Adrenal gland (tissue), 12 donors: ENCODE results near the gene COMMD1. TPM values are rescaled to one million over a fixed set of nuclear protein-coding genes. Genes with fewer than 3 reads are reported as not detected.

Experiments used
- DNase-seq, 7 donors: peaks; one replicate each; pipeline ENCODE4 v3.0.0-alpha.2; 2019 to 2020
- H3K27ac ChIP-seq, 5 donors: fragments of 200-600 bp; sonication (generic) in 4 of 5; 1 replicate in 3 of 5; 2 replicates in 2 of 5; pipeline versions ENCODE4 v1.5.1 to v1.8.0; 2016 to 2020; ENCODE audit warnings: mild to moderate bottlenecking in 1 of 5
- H3K27me3 ChIP-seq: fragments of 200-600 bp; 2 replicates; pipeline ENCODE4 v1.8.0; 2021
- H3K36me3 ChIP-seq, 2 donors: fragments of 200-600 bp; replicated peaks in 1 of 2; 1 replicate in 1 of 2; 2 replicates in 1 of 2; pipeline versions ENCODE4 v1.5.1 to v1.8.0; 2018 to 2022
- H3K4me1 ChIP-seq, 2 donors: fragments of 200-600 bp; replicated peaks in 1 of 2; 1 replicate in 1 of 2; 2 replicates in 1 of 2; pipeline versions ENCODE4 v1.5.1 to v1.8.0; 2018 to 2021
- H3K4me3 ChIP-seq, 4 donors: fragments of 200-600 bp; sonication (generic) in 3 of 4; one replicate each; pipeline ENCODE4 v1.5.1; 2016 to 2018
- H3K9me3 ChIP-seq, 3 donors: fragments of 200-600 bp; sonication (generic) in 1 of 3; replicated peaks in 1 of 3; 1 replicate in 2 of 3; 2 replicates in 1 of 3; pipeline versions ENCODE4 v1.5.1 to v1.8.0; 2016 to 2021
- CTCF ChIP-seq, 6 experiments: fragments of 450-650 bp in 4 of 6; fragments of 200-600 bp in 2 of 6; sonication (generic) in 1 of 6; IDR thresholded peaks; 1 replicate in 5 of 6; 2 replicates in 1 of 6; pipeline versions ENCODE4 v1.5.1 to v1.8.0; 2016 to 2021; ENCODE audit warnings: antibody characterized with exemption in 6 of 6, mild to moderate bottlenecking in 2 of 6, moderate library complexity in 1 of 6
- POLR2A ChIP-seq, 2 donors: fragments of 450-650 bp; IDR thresholded peaks; one replicate each; pipeline ENCODE4 v1.6.1; 2017; ENCODE audit warnings: antibody characterized with exemption in 2 of 2, mild to moderate bottlenecking in 2 of 2, moderate library complexity in 1 of 2
- WGBS, 4 donors: extraction: QIAGEN DNeasy Blood & Tissue Kit in 2 of 4; methylation state at CpG; one replicate each; pipeline versions ENCODE4 v1.1.5 to v1.1.7; 2013 to 2017; 5-methylcytosine and 5-hydroxymethylcytosine counted together
- intact Hi-C, 2 donors: fragments of 100-400 bp; cut with DNase I; formaldehyde crosslinking; loops; one replicate each; pipeline versions ENCODE4 v1.14.1 to v1.15.0; 2022 to 2023
- polyA plus RNA-seq, 3 donors: library from polyadenylated mRNA; stranded (reverse); fragments of 200-250 nt in 2 of 3; fragments of 350-450 nt in 1 of 3; fragmentation: Illumina TruSeq in 1 of 3; extraction: RNeasy Lipid Tissue Mini Kit (QIAGEN cat#74804) in 1 of 3; gene quantifications; one replicate each; pipeline ENCODE4 v1.2.3, GENCODE V29; 2013 to 2014
- total RNA-seq, 9 donors: library from RNA; depleted of rRNA in 4 of 9; stranded (reverse); fragments of >200 nt in 4 of 9; fragments of 120-200 nt in 1 of 9; fragmentation: NEBNext Ultra II Directional in 1 of 9; extraction: Animal tissue kit (Norgen Biotek cat#: 25700) in 1 of 9; gene quantifications; one replicate each; pipeline versions ENCODE4 v1.1.0 to v1.2.4, GENCODE V29; 2013 to 2023
- donor health status: healthy with polysubstance abuse.
- donor health status: Bipolar disorder and iron deficiency.
- donor health status: DM: yes; HTN: yes; CAD: no.
- donor health status: DM: no; HTN: no; CAD: no.
- donor health status: DM: no; HTN: no; CAD: no.
- donor health status: DM: yes; HTN: yes; CAD: no.

The COMMD1 gene
- total and polyA plus RNA-seq, 12 donors: 35.5 to 89.9 (median 55.4) TPM

DNA sequence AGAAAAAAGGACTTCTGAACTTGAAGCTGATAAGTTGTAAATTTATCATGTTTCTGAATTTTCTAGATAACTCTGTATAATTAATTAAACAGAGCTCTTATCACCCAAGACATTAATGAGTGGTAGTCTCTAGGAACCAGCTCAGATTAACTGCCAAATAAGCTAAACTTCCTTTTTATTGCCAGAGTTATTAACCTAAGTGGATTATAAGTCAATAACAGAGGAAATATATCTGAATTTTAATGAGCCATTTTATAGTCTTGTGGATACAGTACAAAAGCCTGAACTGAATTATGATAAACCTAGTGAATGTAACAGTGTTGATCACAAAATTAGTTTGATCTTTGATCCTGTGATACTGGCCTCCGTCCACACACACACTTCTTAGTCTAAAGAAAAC is 111.5 kb downstream of the COMMD1 start:
- no peak for DNase-seq
- Histone ChIP-seq H3K36me3 (no peaks in the 10 kb centered on the region), H3K27ac (no peak overlapping the region), H3K9me3 (no peaks in the 10 kb centered on the region), H3K27me3 (no peaks in the 10 kb centered on the region), H3K4me1 (peaks cover 5 to 10% of the 10 kb centered on the region in 2 donors), H3K4me3 (no peak overlapping the region)
- TF ChIP-seq CTCF (IDR thresholded peaks at IDR 0.05) (no peak), POLR2A (IDR thresholded peaks at IDR 0.05) (no peak)
- intact Hi-C loops: no loop called here
- 76 to 88% (median 81%) methylated on average over 1 of the region's 1 CpG for WGBS, 4 donors

- 93 to 94% (median 93%) methylated on average over 3 of the region's 3 CpGs for WGBS, 4 donors
- Histone ChIP-seq H3K9me3 (no peaks in the 10 kb centered on the region), H3K4me1 (no peaks in the 10 kb centered on the region), H3K27me3 (no peaks in the 10 kb centered on the region), H3K36me3 (no peaks in the 10 kb centered on the region), H3K27ac (no peak overlapping the region), H3K4me3 (no peak overlapping the region)
- TF ChIP-seq POLR2A (IDR thresholded peaks at IDR 0.05) (no peak), CTCF (IDR thresholded peaks at IDR 0.05) (no peak)
- intact Hi-C loops: no loop called here
- no peak for DNase-seq
Observed at GRCh38 chr2:62029910-62030309, 124.4 kb downstream of the COMMD1 start.

- Histone ChIP-seq H3K27me3 (no peaks in the 10 kb centered on the region), H3K36me3 (no peaks in the 10 kb centered on the region), H3K4me1 (no peaks in the 10 kb centered on the region), H3K9me3 (no peaks in the 10 kb centered on the region), H3K4me3 (no peak overlapping the region), H3K27ac (no peak overlapping the region)
- no peak for DNase-seq
- intact Hi-C loops: no loop called here
- TF ChIP-seq POLR2A (IDR thresholded peaks at IDR 0.05) (no peak), CTCF (IDR thresholded peaks at IDR 0.05) (no peak)
Observed at GRCh38 chr2:62030902-62031301, 125.4 kb downstream of the COMMD1 start.

GRCh38 chr2:62032096-62032495 is 126.6 kb downstream of the COMMD1 start:
- no peak overlapping the region for H3K27ac ChIP-seq
- no peaks in the 10 kb centered on the region for H3K4me1 ChIP-seq
- no peaks in the 10 kb centered on the region for H3K27me3 ChIP-seq
- no peak for DNase-seq
- no peaks in the 10 kb centered on the region for H3K9me3 ChIP-seq
- intact Hi-C loops: no loop called here
- no peak overlapping the region for H3K4me3 ChIP-seq
- TF ChIP-seq CTCF (IDR thresholded peaks at IDR 0.05) (no peak), POLR2A (IDR thresholded peaks at IDR 0.05) (no peak)
- H3K36me3 ChIP-seq: no peaks in the 10 kb centered on the region
- 94 to 99% (median 96%) methylated on average over 5 of the region's 5 CpGs for WGBS, 4 donors
